Medulla oblongata (tissue), 1 donor: Measurements from ENCODE around the gene LRRC58.
"Not testable (repeated sequence)": the region's sequence is repeated elsewhere in the genome, so short reads cannot be mapped to it uniquely, and the experiment has no call there.

Experiments used
- DNase-seq: peaks from one replicate; pipeline ENCODE4 v3.0.0-alpha.2; 2015; ENCODE audit errors: extremely low spot score

LRRC58 gene

DNA sequence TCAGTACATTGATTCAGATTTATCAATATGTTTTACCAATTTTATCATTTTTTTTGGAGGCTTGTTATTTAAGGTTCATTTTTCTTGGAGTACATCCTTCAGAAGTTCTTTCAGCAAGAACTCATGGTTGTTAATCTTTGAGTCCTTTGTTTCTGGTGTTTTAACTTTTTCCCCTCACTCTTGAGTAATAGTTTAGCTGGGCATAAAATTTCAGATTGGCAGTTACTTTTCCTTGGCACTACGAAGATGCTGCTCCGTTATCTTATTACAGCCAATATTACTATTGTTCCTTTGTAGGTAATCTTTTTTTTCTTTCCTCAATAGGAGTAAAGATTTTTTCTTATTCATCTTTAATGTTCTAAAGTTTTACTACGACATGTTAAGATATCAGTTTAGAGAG, 9.8 kb downstream of the LRRC58 start:
- no peak for DNase-seq

DNA sequence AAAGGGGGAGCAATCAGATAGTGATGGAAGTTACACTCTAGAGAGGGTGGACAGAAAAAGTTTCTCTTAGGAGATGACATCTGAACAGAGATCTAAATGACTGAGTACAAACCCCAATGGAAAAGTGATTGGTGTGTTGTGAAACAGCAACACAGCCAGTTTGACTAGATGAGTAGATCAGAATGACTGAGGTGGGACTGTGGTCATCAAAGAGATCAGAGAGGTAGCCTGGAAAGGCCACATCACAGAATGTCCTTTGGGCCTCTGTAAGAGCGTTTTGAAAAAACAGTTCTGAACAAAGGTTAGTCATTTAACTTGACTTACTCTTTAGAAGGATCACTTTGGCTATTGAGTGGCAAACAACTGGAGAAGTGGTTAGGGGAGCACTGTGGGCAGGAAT, 10.6 kb downstream of the LRRC58 start:
- no peak for DNase-seq

GRCh38 chr3:120332646-120333045, 16.5 kb downstream of the LRRC58 start:
- DNase-seq = no peak

GRCh38 chr3:120331076-120331475, 18.1 kb downstream of the LRRC58 start:
- DNase-seq = no peak

- DNase-seq = no peak
These were observed 22.4 kb downstream of the LRRC58 start for GRCh38 chr3:120326784-120327183.

DNA sequence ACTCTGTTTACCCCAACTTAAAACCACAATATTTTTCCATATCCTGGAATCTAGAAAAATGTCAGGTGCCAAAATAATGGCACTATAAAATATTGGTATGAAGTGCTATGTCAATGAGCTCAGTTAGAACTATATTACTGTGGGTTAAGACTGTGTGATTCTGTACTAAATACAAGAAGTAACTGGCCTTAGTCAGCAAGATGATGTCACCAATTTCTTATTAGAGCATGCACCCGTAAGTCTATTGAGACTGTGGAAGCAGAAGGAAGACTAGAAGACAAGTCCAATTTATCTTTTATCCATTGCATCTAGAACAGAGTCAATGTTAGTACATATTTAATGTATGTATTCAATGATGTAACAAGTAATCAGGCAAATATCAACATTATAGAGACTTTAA, 25.0 kb downstream of the LRRC58 start:
- no peak for DNase-seq

DNA sequence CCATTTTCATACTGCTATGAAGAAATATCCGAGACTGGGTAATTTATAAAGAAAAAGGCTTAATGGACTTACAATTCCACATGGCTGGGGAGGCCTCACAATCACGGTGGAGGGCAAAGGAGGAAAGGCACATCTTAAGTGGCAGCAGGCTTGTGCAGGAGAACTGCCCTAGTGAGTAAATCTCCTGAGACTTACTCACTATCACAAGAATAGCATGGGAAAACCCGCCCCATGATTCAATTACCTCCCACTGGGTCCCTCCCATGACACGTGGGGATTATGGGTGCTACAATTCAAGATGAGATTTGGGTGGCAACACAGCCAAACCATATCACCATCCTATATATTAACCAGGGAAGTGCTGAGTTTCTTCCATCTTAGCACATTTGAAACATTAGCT, 25.4 kb downstream of the LRRC58 start:
- not testable (repeated sequence) for DNase-seq

DNA sequence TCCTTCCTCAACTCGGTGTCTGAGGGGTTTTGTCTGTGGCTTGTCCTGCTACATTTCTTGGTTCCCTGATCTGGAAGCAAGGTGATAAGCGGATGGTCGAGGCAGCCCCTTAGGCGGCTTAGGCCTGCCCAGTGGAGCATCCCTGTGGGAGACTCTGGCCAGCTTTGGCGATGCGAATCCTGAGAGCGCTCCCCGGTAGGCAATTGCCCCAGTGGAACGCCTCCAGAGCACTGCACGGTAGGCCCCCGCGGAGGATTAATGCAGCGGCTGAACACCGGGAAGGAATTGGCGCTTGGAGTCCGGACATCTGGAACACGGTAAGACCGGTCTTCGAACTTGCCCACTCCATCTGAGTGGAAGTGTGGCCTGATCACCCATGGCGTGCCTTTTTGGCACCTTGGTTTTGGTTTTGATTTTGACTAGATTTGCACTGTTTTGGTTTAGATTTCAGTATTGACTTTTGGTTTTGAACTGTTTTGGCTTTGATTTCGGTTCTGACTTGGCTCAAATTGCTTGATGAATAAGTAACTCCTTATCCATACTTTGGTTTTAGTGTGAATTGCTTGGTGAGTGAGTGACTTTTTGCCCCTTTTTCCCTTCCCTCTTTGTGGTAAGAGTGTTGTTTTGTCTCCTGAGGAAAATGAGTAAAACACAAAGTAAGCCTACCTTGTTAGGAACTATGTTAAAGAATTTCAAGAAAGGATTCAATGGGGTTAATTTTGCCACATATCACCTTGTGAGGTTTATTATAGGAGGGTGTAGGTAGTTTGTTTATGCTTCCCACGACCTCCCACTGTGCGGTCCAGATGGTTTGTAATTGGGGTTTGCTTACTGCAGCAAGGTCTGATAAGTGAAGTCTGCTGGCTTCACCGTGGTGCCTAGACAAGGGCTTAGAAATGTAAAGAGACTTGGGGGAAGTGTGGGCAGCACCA, 37.0 kb downstream of the LRRC58 start:
- DNase-seq = no peak

GRCh38 chr3:120306519-120307455, 42.4 kb downstream of the LRRC58 start:
- DNase-seq = no peak

GRCh38 chr3:120304616-120305015, 44.5 kb downstream of the LRRC58 start:
- no peak for DNase-seq

DNA sequence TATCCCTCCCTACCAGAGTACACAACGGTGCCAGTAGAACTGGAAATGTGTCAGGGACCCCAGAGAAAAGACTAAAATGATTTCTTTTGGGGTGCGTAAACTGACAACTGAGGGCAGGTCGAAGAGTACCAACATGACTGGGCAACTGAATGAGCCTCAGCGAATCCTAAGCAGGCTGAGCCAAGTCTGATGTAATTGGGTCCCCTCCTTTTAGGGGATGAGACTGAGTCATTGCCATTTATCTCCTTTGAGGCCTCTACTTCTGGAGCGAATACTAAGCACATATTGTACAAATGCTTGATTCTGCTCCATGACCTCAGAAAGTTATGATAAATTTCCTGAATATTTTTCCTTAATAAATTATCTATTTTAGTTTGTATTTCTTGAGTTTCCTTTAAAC, 46.8 kb downstream of the LRRC58 start:
- no peak for DNase-seq

GRCh38 chr3:120300971-120301370, 48.2 kb downstream of the LRRC58 start:
- DNase-seq = no peak

- DNase-seq = no peak
These were observed 49.8 kb downstream of the LRRC58 start for GRCh38 chr3:120299403-120299802.

DNA sequence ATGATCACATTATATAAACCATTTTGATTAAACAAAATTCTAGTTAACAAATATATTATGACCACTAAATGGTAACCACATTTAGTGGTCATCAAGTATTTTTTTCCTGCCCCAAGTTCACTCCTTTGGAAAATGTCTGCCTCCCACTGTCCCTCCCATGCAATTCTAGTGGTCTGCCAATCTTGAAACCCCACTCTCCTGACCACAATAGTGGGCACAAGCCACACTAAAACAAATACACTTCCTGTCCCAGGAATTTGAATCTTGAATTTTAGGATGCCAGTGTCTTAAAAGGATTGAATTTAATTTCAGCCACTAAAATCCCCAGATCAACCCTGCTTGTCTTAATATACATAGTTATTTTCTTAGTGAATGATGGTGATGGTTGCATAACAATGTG, 50.2 kb downstream of the LRRC58 start:
- no peak for DNase-seq

- DNase-seq = not testable (repeated sequence)
These were observed 57.6 kb downstream of the LRRC58 start for GRCh38 chr3:120291552-120291951.

DNA sequence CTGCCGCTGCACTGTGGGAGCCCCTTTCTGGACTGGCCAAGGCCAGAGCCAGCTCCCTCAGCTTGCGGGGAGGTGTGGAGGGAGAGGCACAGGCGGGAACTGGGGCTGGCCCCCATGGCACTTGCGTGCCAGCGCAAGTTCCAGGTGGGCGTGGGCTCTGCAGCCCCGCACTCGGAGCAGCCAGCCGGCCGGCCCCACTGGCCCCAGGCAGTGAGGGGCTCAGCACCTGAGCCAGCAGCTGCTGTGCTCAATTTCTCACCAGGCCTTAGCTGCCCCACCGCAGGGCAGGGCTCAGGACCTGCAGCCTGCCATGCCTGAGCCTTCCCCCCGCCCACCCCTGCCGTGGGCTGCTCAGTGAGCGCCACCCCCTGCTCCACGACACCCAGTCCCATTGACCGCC, 59.5 kb downstream of the LRRC58 start:
- no peak for DNase-seq

DNA sequence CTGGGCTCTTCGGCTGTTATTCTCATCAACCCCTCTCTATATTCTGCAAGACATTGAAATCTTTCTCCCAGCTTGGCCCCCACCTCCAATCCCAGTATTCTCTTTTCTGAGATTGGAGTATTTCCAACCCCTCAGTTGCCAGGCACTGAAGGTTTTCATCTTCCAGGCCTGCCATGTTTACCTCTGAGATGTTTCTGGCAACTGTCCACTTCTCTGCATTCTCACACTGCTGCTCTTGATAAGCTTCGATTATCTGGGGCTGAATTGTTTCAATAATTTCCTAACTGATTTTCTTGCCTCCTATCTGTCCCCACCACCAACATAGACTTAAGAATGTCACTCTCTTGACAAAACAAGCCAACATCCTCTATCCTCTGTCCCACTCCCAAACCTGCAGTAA, 62.7 kb downstream of the LRRC58 start:
- no peak for DNase-seq

DNA sequence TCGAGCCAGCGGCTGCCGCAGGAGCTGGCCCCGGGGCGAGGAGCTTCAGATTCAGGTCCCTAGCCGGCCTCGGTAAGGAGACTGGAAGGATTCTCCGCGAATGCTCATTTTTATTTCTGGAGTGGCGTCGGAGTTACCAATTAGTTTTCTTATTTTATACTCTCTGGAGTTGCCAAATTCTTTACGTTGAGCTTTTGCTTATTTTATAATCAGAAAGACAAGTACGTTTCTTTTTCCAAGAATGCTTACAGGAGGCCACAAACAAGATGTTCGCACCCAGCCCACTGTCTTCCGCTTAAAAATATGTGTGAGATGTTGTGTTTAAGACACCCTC, 63.7 kb downstream of the LRRC58 start:
- no peak for DNase-seq

GRCh38 chr3:120284747-120285507, 64.2 kb downstream of the LRRC58 start, which contains the start of gene GPR156:
GPR156 (minus strand) TSS chr3:120285222; CDS start chr3:120244098, 41,124 bp downstream.
- no peak for DNase-seq

- no peak for DNase-seq
These were observed 67.9 kb downstream of the LRRC58 start for GRCh38 chr3:120281261-120281660.

DNA sequence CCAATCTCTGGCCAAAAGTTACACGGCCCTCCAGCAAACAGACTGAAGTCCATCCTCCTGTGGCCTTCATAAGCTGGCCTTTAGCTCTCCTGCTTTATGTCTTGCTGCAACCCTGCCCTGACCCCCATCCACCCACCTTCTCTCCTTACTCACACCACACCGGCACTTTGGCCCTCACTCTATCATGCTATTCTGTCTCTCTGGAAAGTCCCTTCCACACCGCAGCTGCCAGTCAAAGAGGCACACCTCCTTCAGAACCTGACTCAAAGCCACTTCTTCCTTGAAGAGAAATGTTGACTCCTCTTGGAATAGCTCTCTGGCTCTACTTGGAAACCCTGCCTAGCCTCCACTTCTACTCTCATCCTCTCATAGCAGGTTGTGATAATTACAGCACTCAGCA, 68.6 kb downstream of the LRRC58 start:
- no peak for DNase-seq

DNA sequence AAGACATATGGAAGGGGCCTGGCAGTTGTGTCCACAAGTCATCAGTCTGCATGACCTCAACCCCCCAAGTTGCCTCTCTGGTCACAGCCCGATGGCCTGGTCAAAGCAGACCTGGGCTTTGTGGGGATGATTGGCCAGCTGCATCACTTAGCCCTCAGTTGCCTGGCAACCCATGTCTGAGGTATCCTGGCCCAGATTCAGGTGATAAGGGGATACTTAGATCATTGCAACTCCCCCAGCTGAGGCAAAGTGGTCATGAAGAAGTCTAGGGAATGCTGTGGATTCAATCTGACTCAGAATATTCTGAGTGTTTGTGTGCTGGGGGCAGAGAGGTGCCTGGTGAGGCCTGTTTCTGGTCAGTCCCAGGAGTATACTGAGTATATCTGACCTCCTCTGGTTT, 69.1 kb downstream of the LRRC58 start:
- no peak for DNase-seq
